Measurements from ENCODE around the gene HLA-C.

The HLA-C gene

DNA sequence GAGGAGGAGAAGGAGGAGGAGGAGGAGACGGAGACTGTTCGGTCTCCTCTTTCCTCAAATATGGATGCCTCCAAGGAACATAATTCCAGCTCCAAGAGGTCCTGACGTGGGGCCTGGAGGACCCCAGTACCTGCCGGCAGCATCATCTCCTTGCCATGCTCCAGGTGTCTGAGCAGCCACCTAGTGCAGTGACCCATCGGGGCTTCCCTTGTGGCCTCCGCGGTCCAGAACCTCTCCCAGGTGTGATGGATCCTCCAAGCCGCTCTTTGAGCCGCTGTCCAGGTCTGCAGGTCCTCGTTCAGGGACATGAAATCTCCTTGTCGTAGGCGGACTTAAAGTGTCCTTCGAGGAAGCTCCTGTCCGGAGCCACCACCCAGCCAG, 35.8 kb upstream of the HLA-C start:
- peak overlapping the region; percentile 69 for H3K4me3 ChIP-seq
- TF ChIP-seq, protein P1, sequence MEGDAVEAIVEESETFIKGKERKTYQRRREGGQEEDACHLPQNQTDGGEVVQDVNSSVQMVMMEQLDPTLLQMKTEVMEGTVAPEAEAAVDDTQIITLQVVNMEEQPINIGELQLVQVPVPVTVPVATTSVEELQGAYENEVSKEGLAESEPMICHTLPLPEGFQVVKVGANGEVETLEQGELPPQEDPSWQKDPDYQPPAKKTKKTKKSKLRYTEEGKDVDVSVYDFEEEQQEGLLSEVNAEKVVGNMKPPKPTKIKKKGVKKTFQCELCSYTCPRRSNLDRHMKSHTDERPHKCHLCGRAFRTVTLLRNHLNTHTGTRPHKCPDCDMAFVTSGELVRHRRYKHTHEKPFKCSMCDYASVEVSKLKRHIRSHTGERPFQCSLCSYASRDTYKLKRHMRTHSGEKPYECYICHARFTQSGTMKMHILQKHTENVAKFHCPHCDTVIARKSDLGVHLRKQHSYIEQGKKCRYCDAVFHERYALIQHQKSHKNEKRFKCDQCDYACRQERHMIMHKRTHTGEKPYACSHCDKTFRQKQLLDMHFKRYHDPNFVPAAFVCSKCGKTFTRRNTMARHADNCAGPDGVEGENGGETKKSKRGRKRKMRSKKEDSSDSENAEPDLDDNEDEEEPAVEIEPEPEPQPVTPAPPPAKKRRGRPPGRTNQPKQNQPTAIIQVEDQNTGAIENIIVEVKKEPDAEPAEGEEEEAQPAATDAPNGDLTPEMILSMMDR (IDR thresholded peaks at IDR 0.05): no peak
- DNase-seq (ENCODE audit: low spot score): no peak
- H3K27ac ChIP-seq: no peak overlapping the region

DNA sequence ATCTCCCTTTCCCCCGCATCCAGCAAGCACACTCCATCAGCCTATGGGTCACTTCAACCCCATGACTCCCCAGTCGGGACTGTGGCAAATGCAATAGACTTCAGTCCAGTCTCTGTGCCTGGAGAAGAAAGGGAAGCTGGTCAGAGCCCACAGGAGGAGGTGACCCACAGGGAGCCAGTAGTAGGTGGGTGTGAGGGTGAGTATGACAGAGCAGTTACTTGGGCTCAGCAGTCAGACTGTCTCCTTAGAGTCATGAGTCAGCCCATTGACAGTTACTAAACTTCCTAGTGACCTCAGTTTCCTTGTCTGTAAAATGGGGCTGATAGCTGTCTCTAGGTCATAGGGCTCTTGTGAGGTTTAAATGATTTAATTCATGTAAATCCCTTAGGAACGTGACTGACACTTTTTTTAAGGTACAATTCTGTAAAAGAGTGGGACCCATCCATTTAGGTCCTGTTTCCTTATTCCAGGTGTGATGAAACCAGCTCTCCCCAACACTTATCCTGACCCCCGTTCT, 33.9 kb upstream of the HLA-C start:
- no peak overlapping the region for H3K4me3 ChIP-seq
- TF ChIP-seq, protein P1 (IDR thresholded peaks at IDR 0.05): no peak
- no peak for DNase-seq (ENCODE audit: low spot score)
- no peak overlapping the region for H3K27ac ChIP-seq

DNA sequence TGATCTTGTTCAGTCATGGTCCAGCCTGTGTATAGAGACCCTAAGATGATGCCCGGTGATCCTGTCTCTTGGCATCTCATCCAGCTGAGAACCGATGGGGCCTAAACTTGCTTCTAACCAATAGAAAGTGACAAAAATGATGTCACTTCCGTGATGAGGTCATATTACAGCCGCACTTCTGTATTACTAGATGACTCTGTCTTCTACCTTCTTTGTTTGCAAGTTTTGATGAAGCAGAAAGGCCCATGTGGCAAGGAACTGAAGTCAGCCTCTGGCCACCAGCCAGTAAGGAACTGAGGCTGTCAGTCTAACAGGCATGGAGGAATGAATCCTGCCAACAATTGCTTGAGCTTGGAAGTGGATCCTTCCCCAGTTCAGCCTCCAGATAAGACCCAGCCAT, 32.8 kb upstream of the HLA-C start:
- Histone ChIP-seq H3K4me3 (no peak overlapping the region), H3K27ac (no peak overlapping the region)
- no peak for DNase-seq (ENCODE audit: low spot score)
- TF ChIP-seq, protein P1 (IDR thresholded peaks at IDR 0.05): no peak

DNA sequence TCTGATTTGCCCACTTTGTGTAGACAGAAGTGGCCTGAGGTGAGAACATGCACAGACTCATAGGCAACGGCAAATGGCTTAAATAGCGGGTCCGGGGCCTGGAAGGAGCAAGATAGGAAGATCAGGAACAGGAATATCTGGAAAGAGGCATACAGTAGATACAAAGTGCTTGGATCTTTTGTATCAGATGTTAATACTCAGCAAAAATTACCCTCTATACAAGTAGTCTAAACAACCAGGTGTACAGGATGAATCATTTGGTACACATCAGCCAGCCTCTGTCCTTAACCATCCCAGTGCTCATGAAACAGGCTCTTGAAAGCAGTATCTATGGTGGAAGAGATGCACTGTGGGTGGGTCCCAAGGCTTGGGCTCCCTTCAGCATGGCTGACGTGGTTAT, 28.9 kb upstream of the HLA-C start:
- no peak for DNase-seq (ENCODE audit: low spot score)
- Histone ChIP-seq H3K4me3 (no peak overlapping the region), H3K27ac (no peak overlapping the region)
- TF ChIP-seq, protein P1 (IDR thresholded peaks at IDR 0.05): no peak

DNA sequence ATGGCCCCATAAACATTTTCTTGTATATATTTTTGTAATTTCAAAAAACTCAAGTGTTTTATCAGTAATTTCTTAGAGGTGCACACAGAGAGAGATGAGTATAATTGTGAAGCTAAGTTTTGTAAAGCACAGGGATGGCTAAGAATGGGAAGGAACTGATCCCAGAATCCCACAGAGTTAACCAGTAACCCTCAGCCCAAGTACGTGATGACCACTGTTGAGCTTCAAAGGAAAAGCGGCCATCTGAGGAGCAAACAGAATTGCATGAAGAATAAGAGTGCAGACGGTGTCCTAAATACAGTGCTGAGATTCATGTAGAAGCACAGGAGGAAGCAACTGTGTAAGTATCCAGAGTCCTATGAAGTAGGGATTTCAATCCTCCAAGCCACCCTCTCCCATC, 28.1 kb upstream of the HLA-C start:
- TF ChIP-seq, protein P1 (IDR thresholded peaks at IDR 0.05): no peak
- no peak for DNase-seq (ENCODE audit: low spot score)
- Histone ChIP-seq H3K4me3 (no peak overlapping the region), H3K27ac (no peak overlapping the region)

DNA sequence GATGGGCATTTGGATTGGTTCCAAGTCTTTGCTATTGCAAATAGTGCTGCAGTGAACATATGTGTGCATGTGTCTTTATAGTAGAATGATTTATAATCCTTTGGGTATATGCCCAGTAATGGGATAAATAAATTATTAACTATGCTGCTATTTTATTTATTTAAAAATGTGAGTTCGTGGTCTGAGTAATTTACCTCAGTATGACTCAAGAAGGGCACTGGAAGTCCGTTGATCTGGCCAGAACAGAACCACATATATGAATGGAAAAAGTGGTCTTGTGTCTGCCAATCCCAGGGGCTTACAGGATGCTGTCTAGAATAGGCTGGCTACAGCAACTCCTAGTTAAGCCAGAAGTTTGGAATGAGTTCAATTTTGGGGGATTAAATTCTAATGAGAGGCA, 27.6 kb upstream of the HLA-C start:
- no peak overlapping the region for H3K4me3 ChIP-seq
- no peak for DNase-seq (ENCODE audit: low spot score)
- TF ChIP-seq, protein P1 (IDR thresholded peaks at IDR 0.05): no peak
- H3K27ac ChIP-seq: no peak overlapping the region

DNA sequence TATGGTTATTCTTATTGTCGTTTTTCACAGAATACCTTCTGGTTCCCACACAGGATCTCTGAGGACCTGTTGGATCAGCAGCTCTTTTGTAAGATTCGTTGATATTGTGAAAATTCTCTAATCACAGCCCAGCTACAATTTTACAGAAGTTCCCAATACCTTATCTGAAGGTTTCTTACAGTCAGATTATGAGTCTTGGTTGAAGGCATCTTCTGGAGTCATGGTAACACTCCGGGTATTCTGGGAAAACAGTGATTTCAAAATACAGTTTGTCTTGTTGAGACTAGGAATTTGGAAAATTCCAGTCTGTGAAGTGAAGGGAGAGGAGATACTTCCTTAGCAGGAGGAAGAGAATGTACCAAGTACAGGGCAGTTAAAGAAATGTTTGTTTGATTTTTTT, 22.2 kb upstream of the HLA-C start:
- no peak overlapping the region for H3K27ac ChIP-seq
- TF ChIP-seq, protein P1 (IDR thresholded peaks at IDR 0.05): no peak
- DNase-seq (ENCODE audit: low spot score): no peak
- no peak overlapping the region for H3K4me3 ChIP-seq

Measured in coronary artery (tissue), 2 donors.